AG10803 (cell line): ENCODE results near the gene SBK2.

Experiments used
- DNase-seq: peaks from one replicate; pipeline ENCODE4 v3.0.0; 2010; ENCODE audit warnings: low read depth
- H3K4me3 ChIP-seq: 2 replicates; pipeline ENCODE4 v1.5.1; 2011; ENCODE audit warnings: mild to moderate bottlenecking, low read length, control low read depth
- TF ChIP-seq, protein P1 (sequence below): conservative IDR thresholded peaks from 2 replicates; pipeline ENCODE4 v1.5.1; 2011; ENCODE audit warnings: mild to moderate bottlenecking, low read length, control low read depth, inconsistent platforms

The SBK2 gene

GRCh38 chr19:55526216-55527196 lies 10.4 kb downstream of the SBK2 start:
- peak; percentile 49 for DNase-seq
- H3K4me3 ChIP-seq: no peak overlapping the region

GRCh38 chr19:55525289-55526101 lies 11.4 kb downstream of the SBK2 start:
- TF ChIP-seq, protein P1, sequence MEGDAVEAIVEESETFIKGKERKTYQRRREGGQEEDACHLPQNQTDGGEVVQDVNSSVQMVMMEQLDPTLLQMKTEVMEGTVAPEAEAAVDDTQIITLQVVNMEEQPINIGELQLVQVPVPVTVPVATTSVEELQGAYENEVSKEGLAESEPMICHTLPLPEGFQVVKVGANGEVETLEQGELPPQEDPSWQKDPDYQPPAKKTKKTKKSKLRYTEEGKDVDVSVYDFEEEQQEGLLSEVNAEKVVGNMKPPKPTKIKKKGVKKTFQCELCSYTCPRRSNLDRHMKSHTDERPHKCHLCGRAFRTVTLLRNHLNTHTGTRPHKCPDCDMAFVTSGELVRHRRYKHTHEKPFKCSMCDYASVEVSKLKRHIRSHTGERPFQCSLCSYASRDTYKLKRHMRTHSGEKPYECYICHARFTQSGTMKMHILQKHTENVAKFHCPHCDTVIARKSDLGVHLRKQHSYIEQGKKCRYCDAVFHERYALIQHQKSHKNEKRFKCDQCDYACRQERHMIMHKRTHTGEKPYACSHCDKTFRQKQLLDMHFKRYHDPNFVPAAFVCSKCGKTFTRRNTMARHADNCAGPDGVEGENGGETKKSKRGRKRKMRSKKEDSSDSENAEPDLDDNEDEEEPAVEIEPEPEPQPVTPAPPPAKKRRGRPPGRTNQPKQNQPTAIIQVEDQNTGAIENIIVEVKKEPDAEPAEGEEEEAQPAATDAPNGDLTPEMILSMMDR: no peak
- H3K4me3 ChIP-seq: no peak overlapping the region
- DNase-seq: no peak

More at GRCh38 chr19:55526216-55527196, 10.4 kb downstream of the SBK2 start:
- TF ChIP-seq, protein P1: no peak

DNA sequence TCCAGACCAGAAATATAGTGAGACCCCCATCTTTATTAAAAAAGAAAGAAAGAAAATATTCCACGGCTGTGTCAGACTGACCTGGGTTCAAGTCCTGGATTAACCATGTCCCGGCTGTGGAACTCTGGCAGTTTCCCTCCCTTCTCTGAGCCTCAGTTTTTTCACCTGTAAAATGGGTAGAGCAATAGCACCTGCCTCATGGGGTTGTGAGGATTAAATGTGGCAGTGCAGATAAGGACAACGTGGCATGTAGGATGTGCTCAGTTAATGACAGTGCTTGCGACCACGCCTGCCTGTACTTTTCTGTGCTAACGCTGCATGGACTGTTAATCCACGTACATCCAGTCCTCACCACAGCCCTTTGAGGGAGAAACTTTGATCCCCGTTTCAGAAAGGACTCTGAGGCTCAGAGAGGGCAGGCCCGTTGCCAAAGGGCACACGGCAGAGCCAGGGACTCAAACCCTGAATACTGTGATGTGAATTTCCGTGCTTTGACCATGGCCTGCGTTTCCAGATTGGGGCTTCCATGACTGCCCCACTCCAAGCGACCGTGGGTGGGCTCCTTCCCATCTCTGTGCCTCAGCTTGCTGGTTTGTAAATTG lies 16.1 kb downstream of the SBK2 start:
- DNase-seq: no peak
- no peak overlapping the region for H3K4me3 ChIP-seq
- TF ChIP-seq, protein P1: no peak

- H3K4me3 ChIP-seq: no peak overlapping the region
- TF ChIP-seq, protein P1: no peak
- peak; percentile 72 for DNase-seq
These were observed 17.3 kb downstream of the SBK2 start for GRCh38 chr19:55519451-55520311.

DNA sequence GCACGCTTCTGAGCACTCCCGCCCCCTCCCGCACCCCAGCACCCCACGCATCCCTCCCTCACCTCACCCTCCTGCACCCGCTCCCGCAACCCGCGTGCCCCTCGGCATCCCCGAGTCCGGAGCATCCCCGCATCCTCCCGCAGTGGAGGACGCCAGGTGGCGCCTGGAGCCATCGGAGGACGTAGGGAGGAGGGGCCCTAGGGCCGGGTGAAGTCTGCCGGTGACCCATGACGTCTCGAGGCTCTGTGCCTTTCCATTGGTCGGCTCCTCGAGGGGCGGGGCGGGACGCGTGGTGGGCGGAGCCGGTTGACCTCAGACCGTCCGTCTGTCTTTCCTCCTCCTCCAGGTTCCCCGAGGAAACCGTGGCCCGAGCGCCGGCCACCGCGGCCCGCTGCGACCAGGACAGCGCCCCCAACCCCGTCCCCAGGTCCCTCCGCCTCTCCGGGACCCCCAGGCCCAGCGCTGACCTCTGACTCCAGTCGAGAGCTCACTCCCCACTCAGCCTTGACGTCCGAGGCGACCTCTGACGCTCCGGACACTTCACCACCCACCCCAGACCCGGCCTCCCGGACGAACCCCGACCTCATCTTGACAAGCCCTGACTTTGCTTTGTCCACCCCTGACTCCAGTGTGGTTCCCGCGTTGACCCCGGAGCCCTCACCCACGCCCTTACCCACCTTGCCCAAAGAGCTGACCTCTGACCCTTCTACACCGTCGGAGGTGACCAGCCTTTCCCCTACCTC lies 19.9 kb downstream of the SBK2 start:
- peak overlapping the region; percentile 52 for H3K4me3 ChIP-seq
- TF ChIP-seq, protein P1: peak; percentile 88
- DNase-seq: peak; percentile 90

GRCh38 chr19:55508120-55508519 lies 28.8 kb downstream of the SBK2 start:
- no peak for DNase-seq
- TF ChIP-seq, protein P1: no peak
- no peak overlapping the region for H3K4me3 ChIP-seq
